HG03442 (cell line): ENCODE data around the gene PRKCB.
"Not testable (repeated sequence)": the region's sequence is repeated elsewhere in the genome, so short reads cannot be mapped to it uniquely, and the experiment has no call there.

Experiments used
- ATAC-seq: cut with Tn5 transposase; IDR thresholded peaks from one replicate; pipeline ENCODE4 v1.9.1; 2021; ENCODE audit warnings: mild to moderate bottlenecking, moderate library complexity; ENCODE audit not compliant: unreplicated experiment

Gene PRKCB

DNA sequence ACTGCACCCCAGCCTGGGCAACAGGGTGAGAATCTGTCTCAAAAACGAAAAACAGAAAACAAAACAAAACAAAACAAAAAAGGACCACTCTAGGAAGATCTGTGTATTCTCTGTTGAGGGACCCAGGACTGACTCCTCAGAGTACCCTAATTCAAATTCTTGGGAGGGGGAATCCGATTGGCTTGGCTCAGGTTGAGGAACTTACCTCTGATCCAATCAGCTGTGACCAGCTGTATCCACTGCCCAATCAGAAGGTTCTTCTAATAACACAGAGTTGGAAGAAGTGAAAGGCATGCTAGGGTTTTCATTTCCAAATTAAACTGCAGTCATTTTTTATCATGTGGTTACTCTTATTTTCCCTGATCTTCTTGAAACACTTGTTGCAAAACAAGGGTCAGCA lies 314.5 kb downstream of the PRKCB start:
- ATAC-seq, result no peak

DNA sequence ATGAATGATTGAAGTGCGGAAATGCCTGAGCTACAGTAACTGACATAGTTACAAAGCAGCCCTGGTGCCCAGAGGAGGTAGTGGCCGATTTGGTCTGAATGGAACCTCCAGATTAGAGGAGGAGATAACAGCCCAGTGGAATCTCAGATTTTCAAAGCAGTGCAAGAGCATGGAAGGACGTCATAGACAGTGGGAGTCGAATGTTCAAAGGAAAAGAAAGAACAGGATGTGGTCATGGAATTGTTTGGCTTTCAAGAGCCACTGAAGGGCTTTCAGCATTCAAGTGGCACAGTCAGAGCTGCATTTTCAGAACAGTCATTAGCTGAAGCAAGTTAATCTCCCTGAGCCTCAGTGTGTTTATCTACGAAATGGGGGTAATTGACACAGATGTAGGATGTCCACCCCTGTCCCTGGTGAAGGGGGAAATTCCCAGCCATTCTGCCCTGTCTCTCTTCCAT lies 315.7 kb downstream of the PRKCB start:
- no peak for ATAC-seq

DNA sequence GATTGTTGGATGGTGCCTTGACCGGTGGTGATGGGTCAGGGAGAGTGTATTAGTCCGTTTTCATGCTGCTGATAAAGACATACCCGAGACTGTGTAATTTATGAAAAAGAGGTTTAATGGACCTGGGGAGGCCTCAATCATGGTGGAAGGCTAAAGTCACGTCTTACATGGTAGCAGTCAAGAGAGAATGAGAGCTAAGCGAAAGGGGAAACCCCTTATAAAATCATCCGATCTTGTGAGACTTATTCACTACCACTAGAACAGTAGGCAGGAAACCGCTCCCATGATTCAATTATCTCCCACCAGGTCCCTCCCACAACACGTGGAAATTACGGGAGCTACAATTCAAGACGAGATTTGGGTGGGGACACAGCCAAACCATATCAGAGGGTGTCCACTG lies 316.3 kb downstream of the PRKCB start:
- ATAC-seq, result not testable (repeated sequence)

DNA sequence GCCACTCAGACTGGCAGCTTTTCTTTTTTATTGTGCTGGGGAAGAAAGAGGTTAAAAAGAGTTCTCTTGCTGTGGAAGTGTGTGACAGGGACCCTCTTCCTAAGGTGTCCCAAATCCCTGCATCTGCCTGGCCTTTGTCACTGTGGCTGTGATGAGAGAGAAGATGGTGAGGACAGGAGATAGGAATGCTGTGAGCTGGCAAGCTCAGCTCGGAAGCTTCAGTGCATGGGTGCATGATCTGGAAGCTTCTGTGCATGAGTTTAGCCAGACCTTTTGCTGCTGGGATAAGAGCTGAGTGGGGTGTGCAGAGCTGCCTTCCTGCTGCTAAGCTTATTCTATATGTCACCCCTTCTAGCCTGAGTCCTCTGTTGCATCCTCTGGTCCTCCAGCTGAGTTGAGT lies 317.0 kb downstream of the PRKCB start:
- no peak for ATAC-seq

DNA sequence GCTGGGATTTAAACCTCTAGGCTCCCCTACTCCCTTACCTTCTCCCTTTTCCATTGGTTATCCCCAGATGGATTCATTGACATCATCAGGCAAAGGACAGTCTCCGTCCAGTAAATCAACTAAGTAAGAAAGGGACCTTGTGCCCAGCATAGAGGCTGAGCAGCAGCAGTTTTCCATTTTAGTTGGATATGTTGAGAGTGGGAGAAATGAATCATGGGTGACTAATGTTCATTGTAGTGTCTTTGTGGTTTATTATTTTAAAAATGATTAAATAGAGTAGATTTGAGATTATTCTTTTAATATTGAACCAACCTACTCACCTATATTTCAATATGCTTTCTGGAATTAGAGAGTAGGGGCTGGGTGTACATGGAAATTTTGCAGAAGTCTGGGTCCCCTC lies 321.0 kb downstream of the PRKCB start:
- no peak for ATAC-seq

DNA sequence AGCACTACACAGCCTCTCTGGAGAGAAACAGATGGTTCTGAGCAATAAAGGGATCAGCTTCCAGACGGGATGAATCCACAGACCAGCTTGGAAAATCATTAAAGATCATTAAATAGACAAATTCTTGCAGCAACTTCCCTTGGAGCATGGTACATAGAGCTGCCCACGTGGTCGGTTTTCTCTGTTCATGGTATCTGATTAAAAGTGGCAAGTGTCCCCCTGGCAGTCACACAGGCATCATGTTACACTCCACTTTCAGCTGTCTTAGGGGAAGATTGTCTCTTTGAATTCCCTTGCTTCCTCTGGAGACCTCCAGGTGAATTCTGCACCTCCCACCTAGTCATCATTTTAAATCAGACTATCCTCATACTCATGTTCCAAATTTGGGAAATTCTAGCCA lies 328.2 kb downstream of the PRKCB start:
- no peak for ATAC-seq

DNA sequence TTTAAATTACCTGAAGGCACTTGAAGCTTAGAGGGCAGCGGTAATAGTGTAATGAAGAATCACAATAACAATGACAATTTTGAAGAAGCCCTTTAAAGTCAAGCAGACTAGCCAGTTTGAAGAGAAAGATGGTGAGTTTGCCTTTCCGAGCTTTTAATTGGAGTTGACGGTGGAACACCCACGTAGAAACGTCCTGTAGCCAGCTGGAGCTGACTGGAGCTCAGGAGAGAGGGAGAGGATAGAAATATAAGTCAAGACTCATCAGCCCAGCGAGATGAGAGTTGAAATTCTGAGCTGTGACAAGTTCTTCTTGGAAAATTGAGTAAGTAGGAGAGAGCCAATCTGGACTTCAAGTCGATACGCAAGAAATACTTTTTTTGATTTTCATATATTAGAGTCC lies 328.6 kb downstream of the PRKCB start:
- no peak for ATAC-seq

DNA sequence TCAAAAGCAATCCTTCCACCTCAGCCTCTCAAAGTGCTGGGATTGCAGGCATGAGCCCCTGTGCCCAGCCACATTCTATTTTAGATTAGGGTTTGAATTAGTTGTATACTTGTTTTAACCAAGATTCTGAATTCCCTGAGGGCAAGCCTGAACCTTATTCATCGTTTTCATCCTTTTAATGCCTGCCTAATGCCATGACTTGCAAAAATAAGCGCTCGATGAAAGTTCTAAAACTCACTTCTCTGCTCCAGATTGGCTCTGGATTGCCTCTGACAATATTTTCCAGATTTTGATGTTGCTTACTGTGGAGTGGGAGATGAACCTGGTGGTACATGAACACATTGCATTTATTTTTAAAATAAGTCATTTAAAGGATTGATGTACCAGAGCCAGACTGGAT lies 329.5 kb downstream of the PRKCB start:
- no peak for ATAC-seq

DNA sequence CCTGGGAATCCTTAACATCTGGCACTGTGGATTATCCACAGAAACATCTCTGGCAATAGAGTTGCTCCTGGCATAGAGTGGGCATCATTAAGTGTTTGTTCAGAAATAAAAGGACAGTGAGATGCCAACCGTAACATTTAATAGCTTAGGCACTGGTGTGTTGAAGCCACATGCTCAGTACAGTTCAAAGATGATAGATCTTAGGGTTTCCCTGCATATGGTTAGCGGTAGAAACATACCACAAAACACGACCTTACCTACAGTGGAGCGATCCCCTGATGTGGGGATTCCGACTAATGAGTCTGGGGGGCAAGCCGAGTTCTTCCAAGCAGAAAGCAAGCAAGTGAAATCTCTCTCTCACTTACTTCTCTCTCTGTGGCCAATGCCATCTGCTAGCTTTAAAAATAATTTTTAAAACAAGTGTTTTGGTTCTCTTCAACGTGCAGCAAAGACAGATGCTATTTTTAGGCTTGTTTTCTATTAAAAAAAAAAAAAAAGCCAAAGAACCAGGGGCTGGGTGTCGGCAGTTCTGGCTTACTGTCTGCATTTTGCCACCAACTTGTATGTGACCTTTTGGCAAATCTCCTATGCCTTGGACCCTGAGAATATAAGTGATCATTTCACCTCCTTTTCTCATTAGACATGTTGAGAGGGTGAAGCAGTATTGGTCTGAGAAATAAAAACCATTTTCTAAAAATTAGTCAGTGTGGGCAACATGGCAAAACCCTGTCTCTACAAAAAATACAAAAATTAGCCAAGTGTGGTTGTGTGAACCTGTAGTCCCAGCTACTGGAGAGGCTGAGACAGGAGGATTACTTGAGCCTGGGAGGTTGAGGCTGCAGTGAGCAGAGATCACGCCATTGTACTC lies 331.1 kb downstream of the PRKCB start:
- ATAC-seq, result no peak

DNA sequence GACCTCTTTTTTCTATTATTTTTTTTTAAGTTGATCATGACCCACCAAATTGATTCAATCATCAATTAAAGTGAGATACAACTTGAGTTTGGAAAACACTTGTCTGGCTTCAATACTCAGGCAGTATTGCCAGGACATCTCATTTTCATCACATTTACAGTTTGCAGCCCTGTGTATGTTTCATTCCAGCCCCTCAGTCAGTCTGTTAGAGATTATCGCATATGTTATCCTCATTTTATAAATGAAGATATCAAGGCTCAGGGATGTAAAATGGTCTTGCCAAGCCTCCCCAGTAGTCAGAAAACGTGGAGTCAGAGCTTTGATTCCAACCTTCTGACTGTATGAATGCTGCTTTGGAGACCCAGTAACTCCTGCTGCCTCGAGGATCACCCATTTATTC lies 333.1 kb downstream of the PRKCB start:
- ATAC-seq, result no peak

DNA sequence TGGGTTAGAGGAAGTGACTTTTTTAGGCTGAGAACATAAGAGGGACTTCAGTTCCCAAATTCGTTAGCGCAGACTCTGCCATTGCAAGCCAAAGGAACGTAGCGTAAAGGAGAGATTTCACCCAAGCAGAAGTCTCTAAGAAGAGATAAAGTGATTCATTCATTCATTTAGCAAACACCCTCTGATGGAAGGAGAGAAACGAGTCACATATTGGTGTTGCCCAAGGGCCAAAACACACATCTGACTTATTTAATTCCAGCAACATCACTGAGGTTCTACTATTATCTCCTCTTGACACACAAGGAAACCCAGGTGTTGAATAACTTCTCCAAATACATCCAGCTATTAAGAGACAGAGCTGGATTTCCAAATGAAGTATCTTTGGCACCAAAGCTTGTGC lies 334.6 kb downstream of the PRKCB start:
- ATAC-seq, result no peak

DNA sequence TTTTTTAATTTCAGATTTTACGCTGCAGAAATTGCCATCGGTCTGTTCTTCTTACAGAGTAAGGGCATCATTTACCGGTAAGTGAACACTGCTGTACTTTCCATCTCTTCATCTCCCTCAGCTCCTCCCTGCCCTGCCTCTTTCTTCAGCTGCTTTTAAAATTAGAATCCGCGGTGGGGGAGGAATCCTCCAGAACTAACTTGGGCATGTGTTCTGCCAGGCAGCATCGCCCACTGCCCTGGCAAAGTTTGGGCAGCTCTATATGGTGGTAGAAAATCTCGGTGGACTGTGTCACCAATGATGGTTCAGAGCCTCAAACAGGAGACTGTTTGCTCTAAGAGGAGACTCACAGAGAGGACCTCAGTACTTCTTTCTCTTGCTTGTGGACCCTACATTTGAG lies 338.7 kb downstream of the PRKCB start:
- ATAC-seq, result no peak

DNA sequence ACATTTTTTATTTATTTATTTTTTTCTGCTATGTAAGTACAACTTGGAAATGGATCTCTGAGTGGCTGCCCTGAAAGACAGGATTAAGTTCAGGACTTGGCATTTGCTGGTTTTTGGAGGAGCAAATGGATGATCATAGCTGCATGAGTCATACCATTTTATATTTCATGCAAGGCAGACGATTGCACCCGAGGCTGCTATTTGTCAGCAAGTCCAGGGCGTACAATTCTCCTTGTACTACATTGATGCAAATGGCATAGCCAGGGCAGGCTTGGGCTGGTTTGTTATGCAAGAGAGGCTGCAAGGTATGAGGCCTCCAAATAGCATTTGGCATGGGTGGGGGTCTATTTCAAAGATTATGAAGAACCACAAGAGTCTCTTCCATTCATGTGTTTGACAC lies 339.2 kb downstream of the PRKCB start:
- ATAC-seq, result no peak

DNA sequence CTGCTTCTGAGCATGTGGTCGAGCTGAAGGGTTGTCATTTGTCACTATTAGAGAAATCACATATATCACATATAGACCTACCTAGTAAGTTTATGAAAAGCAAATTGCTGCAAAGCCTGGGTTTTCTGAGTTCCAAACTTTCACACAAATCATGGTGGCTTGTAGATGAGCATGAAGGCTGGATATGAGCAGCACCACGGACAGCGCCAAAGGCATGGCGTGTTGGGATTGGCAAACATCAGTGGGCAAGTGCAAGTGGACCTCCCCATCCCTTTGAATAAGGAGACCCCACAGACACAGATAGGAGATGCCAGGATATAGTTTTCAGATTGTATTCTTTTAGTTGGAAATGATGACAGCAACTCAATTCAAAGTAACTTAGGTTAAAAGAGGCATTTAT lies 342.7 kb downstream of the PRKCB start:
- no peak for ATAC-seq

DNA sequence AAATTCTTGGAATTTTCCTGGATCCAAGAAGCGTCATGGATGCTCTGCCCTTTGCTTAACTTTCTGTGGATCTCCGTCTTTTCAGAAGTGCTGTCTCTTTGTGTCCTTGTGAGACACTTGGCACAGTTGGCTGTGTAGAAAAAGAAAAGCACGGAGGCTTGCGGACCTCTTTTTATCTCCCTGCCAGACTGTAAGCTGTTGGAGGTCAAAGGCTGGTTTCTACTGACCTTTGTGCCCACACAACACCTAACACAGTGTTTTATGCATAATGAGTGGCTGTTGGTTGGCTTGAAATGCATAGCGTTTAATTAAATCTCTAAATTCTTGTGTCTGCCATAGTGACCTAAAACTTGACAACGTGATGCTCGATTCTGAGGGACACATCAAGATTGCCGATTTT lies 344.7 kb downstream of the PRKCB start:
- ATAC-seq, result no peak

DNA sequence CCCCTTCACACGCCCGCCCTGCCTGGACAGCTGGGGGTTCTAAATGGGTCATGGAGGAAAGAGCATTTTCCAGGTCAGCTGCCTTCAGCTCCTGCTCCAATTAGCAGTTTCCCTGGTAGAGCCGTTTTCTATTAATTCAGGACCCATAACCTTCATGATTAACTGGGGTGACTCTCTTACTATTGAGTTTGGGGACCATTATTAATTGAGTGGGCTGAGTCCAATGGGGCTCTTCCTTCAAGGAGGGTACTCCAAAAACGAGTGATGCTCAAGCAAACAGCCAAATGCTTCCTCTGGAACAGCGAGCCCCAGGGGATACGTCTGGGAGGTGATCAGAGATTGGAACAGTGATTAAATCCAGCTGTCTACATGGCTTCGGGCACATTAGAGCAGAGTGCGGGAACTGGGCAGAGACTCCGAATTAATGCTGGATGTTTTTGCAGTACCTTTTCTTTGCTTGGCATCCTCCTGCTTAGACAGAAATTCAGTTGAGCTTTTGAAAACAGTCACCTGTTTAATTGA lies 352.3 kb downstream of the PRKCB start:
- no peak for ATAC-seq

DNA sequence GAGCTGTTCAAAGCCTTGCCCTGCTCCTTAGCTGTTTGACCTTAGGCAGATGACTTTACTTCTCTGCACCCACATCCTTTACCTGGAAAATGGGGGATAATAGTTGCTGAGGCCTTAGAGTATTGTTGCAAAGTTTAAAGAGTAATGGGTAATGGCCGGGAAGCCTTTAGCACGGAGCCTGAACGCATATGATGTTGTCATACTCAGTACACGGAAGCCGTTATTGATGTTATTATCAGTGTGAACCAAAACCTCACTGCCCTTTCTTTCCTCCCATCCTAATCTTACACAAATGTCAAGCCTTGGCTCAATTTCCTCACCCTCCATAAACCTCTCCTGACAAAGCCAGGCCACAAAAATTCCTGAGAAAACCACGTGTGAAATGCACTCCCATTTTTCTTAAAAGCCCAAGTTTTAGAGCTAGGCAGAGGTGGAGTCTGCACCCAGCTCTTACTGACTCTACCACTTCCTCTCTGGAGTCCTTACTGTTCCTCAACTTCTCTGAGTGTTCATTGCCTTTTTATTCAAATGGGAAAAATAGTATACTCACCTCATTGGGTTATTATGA lies 353.1 kb downstream of the PRKCB start:
- no peak for ATAC-seq

DNA sequence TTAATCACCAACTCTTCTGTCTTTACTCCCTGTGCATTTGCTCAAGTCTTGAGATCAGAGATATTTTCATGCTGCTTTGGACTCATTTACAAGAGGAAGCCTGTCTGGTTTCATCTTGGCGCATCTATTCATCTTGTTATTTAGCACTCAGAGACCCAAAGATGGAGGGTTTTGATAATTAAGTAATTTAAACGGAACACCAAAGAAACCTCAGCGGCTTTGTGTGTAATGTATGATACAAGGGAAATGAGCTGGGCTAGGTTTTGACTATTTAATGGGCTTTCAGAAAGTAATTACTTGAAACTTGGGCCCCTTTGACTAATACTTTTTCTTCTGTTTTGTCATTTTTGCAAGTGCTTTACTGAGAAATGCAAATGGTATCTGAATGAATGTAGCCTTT lies 354.2 kb downstream of the PRKCB start:
- ATAC-seq, result no peak

DNA sequence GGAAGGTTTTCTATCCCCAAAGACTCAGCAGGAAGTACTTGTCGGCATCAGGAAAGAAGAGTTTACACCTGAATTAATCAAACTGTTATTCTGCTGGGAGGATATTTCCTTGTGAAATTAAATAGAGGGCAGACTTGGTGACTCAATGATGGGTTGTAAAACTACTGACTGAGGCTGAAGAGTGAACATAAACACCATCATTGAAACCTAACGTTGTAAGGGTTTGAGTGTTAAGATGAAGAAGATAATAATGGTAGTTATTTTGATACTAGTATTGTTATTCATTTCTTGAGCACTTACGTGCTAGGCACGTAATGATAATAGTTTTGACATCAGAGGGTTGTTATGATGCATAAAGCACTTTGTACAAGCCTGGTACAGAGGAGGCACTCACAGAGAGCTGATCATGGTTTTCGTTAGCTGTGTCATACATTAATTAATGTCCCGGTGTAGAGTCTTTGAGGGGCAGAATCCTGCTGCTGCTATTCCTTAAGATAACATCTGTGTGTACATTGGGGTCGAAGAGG lies 356.2 kb downstream of the PRKCB start:
- ATAC-seq, result no peak

DNA sequence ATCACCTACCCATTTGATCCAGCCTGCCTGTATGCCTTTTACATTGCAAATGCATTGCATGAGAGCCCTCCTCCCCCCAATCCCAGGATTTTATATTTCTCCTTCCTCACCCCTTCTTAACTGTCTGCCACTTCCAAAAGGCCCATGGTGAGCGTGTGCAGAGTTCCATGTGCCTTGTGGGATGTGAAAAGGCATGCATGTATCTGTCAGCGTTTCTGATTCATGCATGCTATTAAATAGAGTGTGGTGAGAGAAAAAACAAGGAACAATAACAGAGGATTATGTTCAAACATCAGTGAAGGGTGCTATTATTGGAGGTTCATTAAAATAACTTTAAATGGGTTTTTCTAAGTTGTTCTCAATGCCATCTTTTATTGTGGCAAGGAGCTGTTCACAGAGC lies 359.4 kb downstream of the PRKCB start:
- no peak for ATAC-seq

DNA sequence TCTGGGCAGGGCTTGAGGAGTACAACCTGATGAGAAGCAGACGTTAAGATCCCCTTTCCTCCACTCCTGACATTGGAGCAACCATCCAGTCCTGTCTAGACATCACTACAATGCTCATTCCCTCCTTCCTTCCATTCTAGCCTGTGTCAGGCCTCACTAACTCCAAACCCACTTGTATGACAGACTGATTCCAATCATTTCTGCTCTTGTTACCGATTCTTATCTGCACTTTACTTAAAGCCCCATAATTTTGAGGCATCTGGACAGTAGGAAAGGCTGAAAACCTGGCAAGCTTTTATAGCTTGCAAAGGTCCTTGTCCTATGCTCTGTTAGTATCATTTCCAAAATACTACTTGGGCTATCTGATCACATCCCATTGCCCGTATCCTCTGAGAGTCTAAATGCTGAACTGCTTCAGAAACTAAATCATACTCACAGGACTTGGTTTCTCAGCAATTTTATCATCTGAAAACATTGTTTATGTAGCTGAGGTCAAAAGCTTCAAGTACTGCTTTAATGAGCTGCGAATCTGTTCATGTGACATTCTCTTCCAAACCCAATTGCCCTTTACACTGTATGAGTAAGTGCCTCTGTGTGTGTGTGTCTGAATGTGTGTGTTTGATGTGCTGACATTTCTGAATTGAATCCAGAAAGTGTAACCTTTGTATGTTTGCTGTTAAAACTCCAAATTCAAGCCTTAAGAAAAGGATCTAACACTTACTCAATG lies 363.2 kb downstream of the PRKCB start:
- ATAC-seq, result no peak

DNA sequence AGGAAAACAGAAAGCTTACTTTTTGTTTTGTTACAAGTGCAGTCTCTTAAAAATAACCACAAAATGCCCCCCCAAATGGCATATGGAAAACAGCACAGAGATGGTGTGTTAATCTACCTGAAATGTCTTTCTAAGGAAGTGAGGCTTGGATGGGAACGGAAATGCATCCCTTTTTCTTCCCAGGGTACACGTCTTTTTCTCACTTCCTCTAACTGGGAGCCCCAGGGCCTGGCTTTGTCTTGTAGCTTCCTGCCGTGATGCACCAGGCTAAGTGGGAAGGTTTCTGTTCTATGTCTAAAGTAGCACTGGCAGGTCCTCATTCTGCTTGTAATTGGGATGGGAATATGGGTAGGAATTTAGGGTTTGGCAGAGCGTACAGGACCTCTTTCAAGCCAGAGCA lies 367.9 kb downstream of the PRKCB start:
- ATAC-seq, result no peak
